ENCODE results near the gene ADAMTS3. TPM values are rescaled to one million over a fixed set of nuclear protein-coding genes. Genes with fewer than 3 reads are reported as not detected.
"Not testable (repeated sequence)": the region's sequence is repeated elsewhere in the genome, so short reads cannot be mapped to it uniquely, and the experiment has no call there.

The ADAMTS3 gene
- total RNA-seq, 6 experiments from 2014 or later: 0.03 to 0.19 TPM; not detected in 4

- no peak for DNase-seq
- no peak overlapping the region for H3K4me3 Mint-ChIP-seq
- H3K27me3 Mint-ChIP-seq (ENCODE audit: insufficient read depth): peaks cover 2% of the 10 kb centered on the region; the same call in 1 of the 2 replicates
- no peaks in the 10 kb centered on the region for H3K4me1 Mint-ChIP-seq (ENCODE audit: low read depth)
- H3K9me3 Mint-ChIP-seq: no peaks in the 10 kb centered on the region
- TF ChIP-seq CTCF (IDR thresholded peaks at IDR 0.05): no peak
- H3K36me3 Mint-ChIP-seq (ENCODE audit: low read depth): no peaks in the 10 kb centered on the region
- no peak overlapping the region for H3K27ac Mint-ChIP-seq
Measured at GRCh38 chr4:72552447-72552846, 16.6 kb downstream of the ADAMTS3 start.

- DNase-seq: no peak
Measured at GRCh38 chr4:72546456-72546855, 22.6 kb downstream of the ADAMTS3 start.

GRCh38 chr4:72540694-72541093, 28.3 kb downstream of the ADAMTS3 start:
- H3K4me3 Mint-ChIP-seq; H3K9me3 Mint-ChIP-seq; H3K27ac Mint-ChIP-seq; H3K27me3 Mint-ChIP-seq (ENCODE audit: insufficient read depth); H3K4me1 Mint-ChIP-seq (ENCODE audit: low read depth); H3K36me3 Mint-ChIP-seq (ENCODE audit: low read depth); DNase-seq: not testable (repeated sequence)

More at GRCh38 chr4:72546456-72546855, 22.6 kb downstream of the ADAMTS3 start:
- no peaks in the 10 kb centered on the region for H3K36me3 Mint-ChIP-seq (ENCODE audit: low read depth)
- H3K4me3 Mint-ChIP-seq: no peak overlapping the region
- H3K4me1 Mint-ChIP-seq (ENCODE audit: low read depth): no peaks in the 10 kb centered on the region
- H3K27me3 Mint-ChIP-seq (ENCODE audit: insufficient read depth): no peaks in the 10 kb centered on the region; the same call in 1 of the 2 replicates
- no peak for TF ChIP-seq CTCF (IDR thresholded peaks at IDR 0.05)
- no peaks in the 10 kb centered on the region for H3K9me3 Mint-ChIP-seq
- H3K27ac Mint-ChIP-seq: no peak overlapping the region

- no peaks in the 10 kb centered on the region; the same call in 1 of the 2 replicates for H3K27me3 Mint-ChIP-seq (ENCODE audit: insufficient read depth)
- H3K4me1 Mint-ChIP-seq (ENCODE audit: low read depth): no peaks in the 10 kb centered on the region
- H3K27ac Mint-ChIP-seq: no peak overlapping the region
- H3K9me3 Mint-ChIP-seq: no peaks in the 10 kb centered on the region
- H3K4me3 Mint-ChIP-seq: no peak overlapping the region
- no peak for TF ChIP-seq CTCF (IDR thresholded peaks at IDR 0.05)
- no peaks in the 10 kb centered on the region for H3K36me3 Mint-ChIP-seq (ENCODE audit: low read depth)
- DNase-seq: no peak
Measured at GRCh38 chr4:72538006-72538405, 31.0 kb downstream of the ADAMTS3 start.

GRCh38 chr4:72536443-72536842, 32.6 kb downstream of the ADAMTS3 start:
- no peak for TF ChIP-seq CTCF (IDR thresholded peaks at IDR 0.05)
- no peaks in the 10 kb centered on the region for H3K9me3 Mint-ChIP-seq
- no peaks in the 10 kb centered on the region for H3K36me3 Mint-ChIP-seq (ENCODE audit: low read depth)
- H3K4me3 Mint-ChIP-seq: no peak overlapping the region
- H3K4me1 Mint-ChIP-seq (ENCODE audit: low read depth): no peaks in the 10 kb centered on the region
- no peaks in the 10 kb centered on the region; the same call in 1 of the 2 replicates for H3K27me3 Mint-ChIP-seq (ENCODE audit: insufficient read depth)
- no peak for DNase-seq
- H3K27ac Mint-ChIP-seq: no peak overlapping the region

GRCh38 chr4:72531768-72532290, 37.2 kb downstream of the ADAMTS3 start:
- no peak for DNase-seq
- Mint-ChIP-seq H3K27ac (no peak overlapping the region), H3K36me3 (ENCODE audit: low read depth) (no peaks in the 10 kb centered on the region), H3K4me3 (no peak overlapping the region), H3K9me3 (no peaks in the 10 kb centered on the region), H3K4me1 (ENCODE audit: low read depth) (no peaks in the 10 kb centered on the region), H3K27me3 (ENCODE audit: insufficient read depth) (no peaks in the 10 kb centered on the region)
- no peak for TF ChIP-seq CTCF (IDR thresholded peaks at IDR 0.05)

Measured in HFFc6 (cell line).